Kidney epithelial cell (primary cell): ENCODE results near the gene MORN1. TPM values are rescaled to one million over a fixed set of nuclear protein-coding genes. Genes with fewer than 3 reads are reported as not detected.

Source experiments
- DNase-seq: peaks from one replicate; pipeline ENCODE4 v3.0.0-alpha.2; 2010; ENCODE audit warnings: low read depth
- H3K27me3 ChIP-seq: 2 replicates; pipeline ENCODE4 v1.6.0; 2011; ENCODE audit warnings: low read length; ENCODE audit not compliant: control insufficient read depth, insufficient read depth
- H3K36me3 ChIP-seq: 2 replicates; pipeline ENCODE4 v1.5.1; 2011; ENCODE audit warnings: low read length; ENCODE audit not compliant: control insufficient read depth, insufficient read depth
- H3K4me3 ChIP-seq: 2 replicates; pipeline ENCODE4 v1.5.1; 2011; ENCODE audit warnings: low read depth, mild to moderate bottlenecking, control low read depth, low read length
- CTCF ChIP-seq: IDR thresholded peaks from 2 replicates; pipeline ENCODE4 v1.5.1; 2011; ENCODE audit warnings: mild to moderate bottlenecking, moderate library complexity, low read length, control low read depth, inconsistent platforms; ENCODE audit not compliant: insufficient read depth, poor library complexity, severe bottlenecking
- total RNA-seq: library from RNA; depleted of rRNA; stranded (reverse); fragments of >200 nt; gene quantifications from 2 replicates; pipeline ENCODE4 v1.2.3, GENCODE V29; 2015

Gene MORN1
- total RNA-seq, 1 donor from 2014 or later = 8.4 TPM

- DNase-seq = no peak
- Histone ChIP-seq H3K4me3 (no peak overlapping the region), H3K36me3 (no peaks in the 10 kb centered on the region), H3K27me3 (peaks cover 18% of the 10 kb centered on the region)
- TF ChIP-seq CTCF = no peak
Observed at GRCh38 chr1:2345297-2346075, 45.9 kb downstream of the MORN1 start.

GRCh38 chr1:2344744-2345296 lies 46.5 kb downstream of the MORN1 start:
- H3K27me3 ChIP-seq = peaks cover 18% of the 10 kb centered on the region
- no peak for TF ChIP-seq CTCF
- H3K36me3 ChIP-seq = no peaks in the 10 kb centered on the region
- DNase-seq = no peak
- H3K4me3 ChIP-seq = no peak overlapping the region

- Histone ChIP-seq H3K27me3 (peaks cover 18% of the 10 kb centered on the region), H3K4me3 (no peak overlapping the region), H3K36me3 (no peaks in the 10 kb centered on the region)
- no peak for DNase-seq
- no peak for TF ChIP-seq CTCF
Observed at GRCh38 chr1:2344121-2344681, 47.2 kb downstream of the MORN1 start.

- DNase-seq = no peak
- TF ChIP-seq CTCF = no peak
- no peak overlapping the region for H3K4me3 ChIP-seq
- H3K27me3 ChIP-seq = peaks cover 22% of the 10 kb centered on the region
- no peaks in the 10 kb centered on the region for H3K36me3 ChIP-seq
Observed at GRCh38 chr1:2343023-2343935, 48.1 kb downstream of the MORN1 start.

- DNase-seq = no peak
- TF ChIP-seq CTCF = no peak
- Histone ChIP-seq H3K27me3 (peaks cover 18% of the 10 kb centered on the region), H3K36me3 (no peaks in the 10 kb centered on the region), H3K4me3 (no peak overlapping the region)
Observed at GRCh38 chr1:2342384-2343022, 48.9 kb downstream of the MORN1 start.
